ENCODE data around the gene OR52N2.

DNA sequence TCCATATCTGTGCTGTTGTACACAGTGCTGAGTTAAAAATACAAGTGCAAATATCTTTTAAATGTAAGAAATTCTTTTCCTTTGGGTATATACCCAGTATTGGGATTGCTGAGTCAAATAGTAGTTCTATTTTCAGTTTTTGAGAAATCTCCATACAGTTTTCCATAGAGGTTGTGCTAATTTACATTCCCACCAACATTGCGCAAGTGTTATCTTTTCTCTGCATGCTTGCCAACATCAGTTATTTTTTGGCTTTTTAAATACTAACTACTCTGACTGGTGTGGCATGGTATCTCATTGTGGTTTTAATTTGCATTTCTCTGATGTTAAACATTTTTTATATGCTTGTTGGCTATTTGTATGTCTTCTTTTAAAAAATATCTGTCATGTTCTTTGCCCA is 42.3 kb downstream of the OR52N2 start:
- no peak for TF ChIP-seq POLR2A (IDR thresholded peaks at IDR 0.05)
- TF ChIP-seq, protein P1, sequence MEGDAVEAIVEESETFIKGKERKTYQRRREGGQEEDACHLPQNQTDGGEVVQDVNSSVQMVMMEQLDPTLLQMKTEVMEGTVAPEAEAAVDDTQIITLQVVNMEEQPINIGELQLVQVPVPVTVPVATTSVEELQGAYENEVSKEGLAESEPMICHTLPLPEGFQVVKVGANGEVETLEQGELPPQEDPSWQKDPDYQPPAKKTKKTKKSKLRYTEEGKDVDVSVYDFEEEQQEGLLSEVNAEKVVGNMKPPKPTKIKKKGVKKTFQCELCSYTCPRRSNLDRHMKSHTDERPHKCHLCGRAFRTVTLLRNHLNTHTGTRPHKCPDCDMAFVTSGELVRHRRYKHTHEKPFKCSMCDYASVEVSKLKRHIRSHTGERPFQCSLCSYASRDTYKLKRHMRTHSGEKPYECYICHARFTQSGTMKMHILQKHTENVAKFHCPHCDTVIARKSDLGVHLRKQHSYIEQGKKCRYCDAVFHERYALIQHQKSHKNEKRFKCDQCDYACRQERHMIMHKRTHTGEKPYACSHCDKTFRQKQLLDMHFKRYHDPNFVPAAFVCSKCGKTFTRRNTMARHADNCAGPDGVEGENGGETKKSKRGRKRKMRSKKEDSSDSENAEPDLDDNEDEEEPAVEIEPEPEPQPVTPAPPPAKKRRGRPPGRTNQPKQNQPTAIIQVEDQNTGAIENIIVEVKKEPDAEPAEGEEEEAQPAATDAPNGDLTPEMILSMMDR (IDR thresholded peaks at IDR 0.05), result no peak
